ENCODE results near the gene TMEFF2.

TMEFF2 gene

GRCh38 chr2:191957996-191958860, 236.5 kb downstream of the TMEFF2 start:
- no peak for DNase-seq

GRCh38 chr2:191954451-191954850, 240.3 kb downstream of the TMEFF2 start:
- no peak for DNase-seq

GRCh38 chr2:191952515-191953270, 242.0 kb downstream of the TMEFF2 start:
- no peak for DNase-seq

GRCh38 chr2:191951832-191952231, 242.9 kb downstream of the TMEFF2 start:
- no peak for DNase-seq

- no peak for DNase-seq
These were observed 243.4 kb downstream of the TMEFF2 start for GRCh38 chr2:191951376-191951775.

GRCh38 chr2:191950132-191950874, 244.4 kb downstream of the TMEFF2 start:
- DNase-seq: no peak

GRCh38 chr2:191947235-191947634, 247.5 kb downstream of the TMEFF2 start:
- no peak for DNase-seq

- DNase-seq: no peak
These were observed 248.1 kb downstream of the TMEFF2 start for GRCh38 chr2:191946471-191947182.

GRCh38 chr2:191945623-191946022, 249.1 kb downstream of the TMEFF2 start:
- no peak for DNase-seq

GRCh38 chr2:191942739-191943103, 252.0 kb downstream of the TMEFF2 start:
- DNase-seq: no peak

GRCh38 chr2:191942090-191942738, 252.5 kb downstream of the TMEFF2 start:
- no peak for DNase-seq

GRCh38 chr2:191941376-191941929, 253.3 kb downstream of the TMEFF2 start:
- no peak for DNase-seq

- no peak for DNase-seq
These were observed 256.0 kb downstream of the TMEFF2 start for GRCh38 chr2:191938779-191939178.

GRCh38 chr2:191936882-191937405, 257.8 kb downstream of the TMEFF2 start:
- no peak for DNase-seq

- DNase-seq: peak; percentile 98
These were observed 259.5 kb downstream of the TMEFF2 start for GRCh38 chr2:191935247-191935646.

GRCh38 chr2:191933307-191934105, 261.2 kb downstream of the TMEFF2 start:
- DNase-seq: no peak

- no peak for DNase-seq
These were observed 262.4 kb downstream of the TMEFF2 start for GRCh38 chr2:191932286-191932685.

- DNase-seq: no peak
These were observed 263.4 kb downstream of the TMEFF2 start for GRCh38 chr2:191931329-191931728.

- DNase-seq: no peak
These were observed 264.5 kb downstream of the TMEFF2 start for GRCh38 chr2:191930205-191930604.

- no peak for DNase-seq
These were observed 265.4 kb downstream of the TMEFF2 start for GRCh38 chr2:191929288-191929687.

GRCh38 chr2:191927991-191928390, 266.7 kb downstream of the TMEFF2 start:
- DNase-seq: no peak
